Lower lobe of right lung (tissue), 2 donors: Measurements from ENCODE around the gene KCNJ6. TPM values are rescaled to one million over a fixed set of nuclear protein-coding genes. Genes with fewer than 3 reads are reported as not detected.
A peak's percentile ranks its signal among the peaks of the same experiment; 100 is the strongest.

Experiments used
- ATAC-seq, 2 donors: fragments of 200-7000 bp; cut with Tn5 transposase; one replicate each; pipeline ENCODE4 v1.9.1; 2020 to 2022; ENCODE audit warnings: mild to moderate bottlenecking in 2 of 2, moderate library complexity in 2 of 2
- DNase-seq: peaks from one replicate; pipeline ENCODE4 v3.0.0-alpha.2; 2020
- H3K27ac ChIP-seq: fragments of 200-600 bp; one replicate; pipeline ENCODE4 v1.8.0; 2022
- H3K27me3 ChIP-seq: fragments of 200-600 bp; one replicate; pipeline ENCODE4 v1.8.0; 2022; ENCODE audit warnings: low read depth
- H3K36me3 ChIP-seq: fragments of 200-600 bp; one replicate; pipeline ENCODE4 v1.8.0; 2022; ENCODE audit warnings: mild to moderate bottlenecking
- H3K4me1 ChIP-seq: fragments of 200-600 bp; one replicate; pipeline ENCODE4 v1.8.0; 2022
- H3K4me3 ChIP-seq: fragments of 200-600 bp; one replicate; pipeline ENCODE4 v1.8.0; 2022; ENCODE audit warnings: mild to moderate bottlenecking
- H3K9me3 ChIP-seq: fragments of 200-600 bp; one replicate; pipeline ENCODE4 v1.8.0; 2022
- CTCF ChIP-seq: fragments of 200-600 bp; IDR thresholded peaks from one replicate; pipeline ENCODE4 v1.8.0; 2022; ENCODE audit warnings: antibody characterized with exemption, mild to moderate bottlenecking
- intact Hi-C: fragments of 100-400 bp; cut with DNase I; formaldehyde crosslinking; loops from one replicate; pipeline ENCODE4 v1.11.0; 2022
- long read RNA-seq: library from polyadenylated mRNA; unstranded; transcript quantifications from one replicate; pipeline ENCODE4 v2.0.0, GENCODE V29; 2021
- total RNA-seq: library from RNA; stranded (reverse); fragmentation: NEBNext Ultra II Directional; extraction: Animal tissue kit (Norgen Biotek cat#: 25700); gene quantifications from one replicate; pipeline ENCODE4 v1.2.1, GENCODE V29; 2021
- donor health status: DM: no; HTN: yes; CAD: no; lungs with severe emphysema.

The KCNJ6 gene, protein sequence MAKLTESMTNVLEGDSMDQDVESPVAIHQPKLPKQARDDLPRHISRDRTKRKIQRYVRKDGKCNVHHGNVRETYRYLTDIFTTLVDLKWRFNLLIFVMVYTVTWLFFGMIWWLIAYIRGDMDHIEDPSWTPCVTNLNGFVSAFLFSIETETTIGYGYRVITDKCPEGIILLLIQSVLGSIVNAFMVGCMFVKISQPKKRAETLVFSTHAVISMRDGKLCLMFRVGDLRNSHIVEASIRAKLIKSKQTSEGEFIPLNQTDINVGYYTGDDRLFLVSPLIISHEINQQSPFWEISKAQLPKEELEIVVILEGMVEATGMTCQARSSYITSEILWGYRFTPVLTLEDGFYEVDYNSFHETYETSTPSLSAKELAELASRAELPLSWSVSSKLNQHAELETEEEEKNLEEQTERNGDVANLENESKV
- 0.09 TPM for total RNA-seq
- long read RNA-seq, partial matches to known transcripts: 0 of 1 reads
- long read RNA-seq, other reads (novel, unspliced or antisense): 1 of 1 reads

DNA sequence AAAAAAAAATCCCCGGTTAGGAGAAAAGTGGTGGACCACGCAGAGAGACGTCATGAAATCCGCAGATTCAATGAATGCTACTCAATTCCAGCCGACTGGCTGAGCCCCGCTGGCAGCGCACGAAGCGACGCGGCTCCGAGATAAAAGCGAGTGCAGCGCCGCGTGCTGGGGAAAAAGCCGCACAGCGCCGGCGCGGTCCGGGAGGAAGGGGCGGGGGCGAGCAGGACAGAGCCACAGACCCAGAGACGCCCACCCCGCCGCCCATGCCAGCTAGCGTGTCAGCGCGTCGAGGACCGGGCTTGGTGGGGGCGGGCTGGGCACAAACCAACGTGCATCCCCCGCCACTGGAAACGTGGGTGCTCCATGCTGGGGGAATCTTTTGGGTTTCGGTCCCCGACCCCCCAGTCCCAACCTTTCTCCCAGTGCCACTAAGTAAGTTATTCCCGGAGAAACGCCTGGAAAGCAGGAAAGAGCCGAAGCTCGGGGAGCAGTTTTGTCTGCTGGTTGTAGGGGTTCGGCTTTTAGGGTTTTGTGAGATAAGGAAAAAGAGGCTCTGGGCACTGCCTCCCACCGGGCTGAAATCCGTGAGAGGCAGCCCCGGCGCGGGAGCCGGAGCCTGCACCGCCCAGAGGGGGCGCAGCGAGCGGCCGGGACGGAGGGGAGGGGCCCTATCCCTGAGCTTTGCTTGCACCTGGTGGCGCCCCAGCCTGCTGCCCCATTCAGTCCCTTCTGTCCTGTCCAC is at the start of gene KCNJ6:
TSS of gene KCNJ6 (minus strand) at position 148 of the 742 bp plus-strand sequence. CDS start 75,775 bp downstream, outside the sequence.
- no peaks in the 10 kb centered on the region for H3K9me3 ChIP-seq
- H3K4me3 ChIP-seq: peak within 1 kb of the TSS; percentile 35
- peaks cover 63% of the 10 kb centered on the region for H3K27me3 ChIP-seq
- TF ChIP-seq CTCF: peak; percentile 48
- H3K4me1 ChIP-seq: peaks cover 14% of the 10 kb centered on the region
- no peak within 1 kb of the TSS for H3K27ac ChIP-seq
- ATAC-seq: peak; percentile 84
- H3K36me3 ChIP-seq: no peaks in the 10 kb centered on the region
- intact Hi-C loops: no loop called here
- DNase-seq: peak; percentile 63

GRCh38 chr21:37965088-37965805 is 49.0 kb upstream of the KCNJ6 start:
- Histone ChIP-seq H3K4me3 (no peak overlapping the region), H3K4me1 (no peaks in the 10 kb centered on the region), H3K36me3 (no peaks in the 10 kb centered on the region), H3K9me3 (no peaks in the 10 kb centered on the region), H3K27ac (no peak overlapping the region), H3K27me3 (no peaks in the 10 kb centered on the region)
- intact Hi-C loops: no loop called here
- peak in 1 of 2 donors; percentile 23 for ATAC-seq
- no peak for DNase-seq
- no peak for TF ChIP-seq CTCF

DNA sequence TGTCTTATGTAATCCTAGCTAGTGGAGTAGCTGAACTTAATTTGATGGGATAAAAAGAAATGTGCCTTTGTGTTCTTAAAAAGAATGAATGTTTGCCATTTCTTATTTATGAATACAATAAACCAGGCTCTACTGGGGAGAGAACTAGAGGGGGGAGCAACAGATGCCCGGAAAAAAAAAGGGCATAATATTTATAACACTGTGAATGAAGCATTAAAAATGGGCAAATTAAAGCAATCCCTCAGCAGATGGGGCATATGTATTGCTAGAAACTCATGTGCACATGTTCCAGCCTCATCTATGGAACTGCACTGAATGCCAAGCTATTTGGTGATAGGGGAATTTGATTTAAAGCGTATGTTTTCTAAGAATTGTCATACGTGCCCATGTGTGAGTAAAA is 42.3 kb upstream of the KCNJ6 start:
- intact Hi-C loops: no loop called here
- H3K36me3 ChIP-seq: no peaks in the 10 kb centered on the region
- no peak for TF ChIP-seq CTCF
- DNase-seq (no peak), ATAC-seq (no peak)
- H3K27me3 ChIP-seq: peaks cover 14% of the 10 kb centered on the region
- H3K27ac ChIP-seq: no peak overlapping the region
- H3K4me3 ChIP-seq: no peak overlapping the region
- no peaks in the 10 kb centered on the region for H3K4me1 ChIP-seq
- no peaks in the 10 kb centered on the region for H3K9me3 ChIP-seq

- Histone ChIP-seq H3K4me1 (no peaks in the 10 kb centered on the region), H3K36me3 (no peaks in the 10 kb centered on the region), H3K9me3 (no peaks in the 10 kb centered on the region), H3K27ac (no peak overlapping the region), H3K4me3 (no peak overlapping the region), H3K27me3 (peaks cover 14% of the 10 kb centered on the region)
- intact Hi-C loops: no loop called here
- DNase-seq: no peak
- TF ChIP-seq CTCF: no peak
- no peak for ATAC-seq
Measured at GRCh38 chr21:37956772-37957171, 40.5 kb upstream of the KCNJ6 start.

DNA sequence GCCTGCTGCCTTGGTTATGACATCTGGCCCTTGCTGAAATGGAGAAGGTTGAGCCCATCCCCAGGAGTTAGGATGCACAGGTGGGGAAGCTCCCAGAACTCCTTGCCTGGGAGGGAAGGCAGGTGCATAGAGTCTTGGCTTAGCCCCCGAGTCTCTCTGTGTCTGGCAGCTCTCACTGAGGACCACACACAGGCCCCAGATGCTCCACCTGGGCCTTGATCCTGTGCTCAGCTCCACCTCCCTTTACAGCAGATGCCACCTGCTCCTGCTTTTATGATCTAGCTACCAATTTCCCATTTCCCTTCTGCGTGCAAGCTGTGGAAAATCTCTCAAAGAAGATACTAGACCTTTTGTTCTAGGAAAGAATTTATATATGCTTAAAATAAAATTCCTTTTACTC is 28.8 kb upstream of the KCNJ6 start:
- Histone ChIP-seq H3K27ac (no peak overlapping the region), H3K36me3 (no peaks in the 10 kb centered on the region), H3K4me3 (no peak overlapping the region), H3K9me3 (no peaks in the 10 kb centered on the region), H3K27me3 (peaks cover 7% of the 10 kb centered on the region), H3K4me1 (no peaks in the 10 kb centered on the region)
- ATAC-seq: no peak
- intact Hi-C loops: no loop called here
- TF ChIP-seq CTCF: no peak
- DNase-seq: no peak
